GM12892 (cell line): ENCODE measurements around the gene CDHR3.
"Not testable (repeated sequence)": the region's sequence is repeated elsewhere in the genome, so short reads cannot be mapped to it uniquely, and the experiment has no call there.

ENCODE experiments used
- DNase-seq: peaks from one replicate; pipeline ENCODE4 v3.0.0; 2011; ENCODE audit not compliant: insufficient read length
- FAIRE-seq: peaks from 2 replicates; lab custom pipeline; 2011; peaks lifted over from hg19 to GRCh38; lab: Jason Lieb, UNC
- POLR2A ChIP-seq: IDR thresholded peaks from 2 replicates; pipeline ENCODE4 v1.6.1; 2011; ENCODE audit warnings: low read depth, low read length, control low read depth
- POLR2AphosphoS5 ChIP-seq: IDR thresholded peaks from 2 replicates; pipeline ENCODE4 v1.6.1; 2011; ENCODE audit warnings: low read depth, low read length, control low read depth
- TAF1 ChIP-seq: IDR thresholded peaks from 2 replicates; pipeline ENCODE4 v1.6.1; 2011; ENCODE audit warnings: low read depth, mild to moderate bottlenecking, control low read depth, low read length, borderline replicate concordance

The CDHR3 gene

DNA sequence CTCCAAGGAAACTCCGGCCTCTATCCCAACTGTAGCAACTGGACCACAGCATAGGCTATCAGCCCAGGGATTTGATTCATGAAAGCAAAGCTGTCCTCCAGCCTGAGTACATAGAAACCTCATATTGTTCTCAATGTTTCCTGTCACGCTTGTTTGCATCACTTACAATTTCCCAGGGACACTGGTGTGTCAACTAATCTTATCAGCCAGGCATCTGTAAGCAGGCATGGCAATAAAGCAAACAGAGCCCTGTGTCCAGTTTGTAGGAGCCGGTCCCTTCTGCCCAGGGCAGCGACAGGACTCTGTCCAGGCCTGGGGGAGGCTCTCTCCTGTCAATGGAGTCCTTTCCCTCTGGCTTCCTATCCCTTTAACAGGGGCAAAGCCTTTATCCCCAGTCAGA lies 23.0 kb upstream of the CDHR3 start:
- no peak for TF ChIP-seq POLR2AphosphoS5
- TF ChIP-seq TAF1 = no peak
- no peak for TF ChIP-seq POLR2A
- DNase-seq (no peak), FAIRE-seq (no peak)

DNA sequence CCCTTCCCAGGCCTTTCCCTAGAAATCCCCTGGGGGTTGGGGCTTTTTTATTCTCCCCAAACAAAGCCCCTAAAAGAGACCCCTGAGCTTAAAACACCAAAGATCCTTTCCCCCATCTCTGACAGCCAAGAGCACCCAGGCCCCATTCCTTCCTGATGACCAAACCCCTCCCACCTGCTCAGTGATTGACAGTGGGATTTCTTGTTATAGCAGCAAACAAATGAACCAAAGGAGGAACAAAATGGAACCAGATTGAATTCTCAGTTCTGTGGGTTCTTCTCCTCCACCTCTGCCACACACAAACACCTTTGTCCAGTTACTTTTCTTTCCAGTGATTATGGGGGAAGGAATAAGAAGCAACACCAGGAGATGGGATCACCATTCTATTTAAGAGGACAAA lies 21.5 kb upstream of the CDHR3 start:
- DNase-seq (no peak), FAIRE-seq (no peak)
- no peak for TF ChIP-seq POLR2A
- no peak for TF ChIP-seq POLR2AphosphoS5
- TF ChIP-seq TAF1 = no peak

DNA sequence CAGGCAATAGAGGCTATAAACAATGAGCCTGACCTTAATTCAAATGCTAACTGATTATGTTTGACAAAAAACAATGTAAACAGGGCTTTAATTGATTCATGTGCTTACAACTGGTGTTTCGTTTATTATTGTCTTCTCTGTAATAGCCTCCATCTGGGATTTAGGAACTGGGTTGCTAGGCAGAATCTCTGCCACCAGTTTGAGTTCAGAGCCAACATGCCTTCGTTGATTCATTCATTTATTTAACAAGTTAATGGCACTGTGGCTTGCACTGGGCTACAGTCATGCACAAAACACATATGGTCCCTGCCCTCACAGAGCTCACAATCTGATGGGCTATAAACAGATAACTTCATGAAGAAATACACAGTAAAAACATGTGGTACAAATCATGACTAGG lies 19.6 kb upstream of the CDHR3 start:
- DNase-seq (no peak), FAIRE-seq (no peak)
- TF ChIP-seq TAF1 (no peak), POLR2A (no peak), POLR2AphosphoS5 (no peak)

DNA sequence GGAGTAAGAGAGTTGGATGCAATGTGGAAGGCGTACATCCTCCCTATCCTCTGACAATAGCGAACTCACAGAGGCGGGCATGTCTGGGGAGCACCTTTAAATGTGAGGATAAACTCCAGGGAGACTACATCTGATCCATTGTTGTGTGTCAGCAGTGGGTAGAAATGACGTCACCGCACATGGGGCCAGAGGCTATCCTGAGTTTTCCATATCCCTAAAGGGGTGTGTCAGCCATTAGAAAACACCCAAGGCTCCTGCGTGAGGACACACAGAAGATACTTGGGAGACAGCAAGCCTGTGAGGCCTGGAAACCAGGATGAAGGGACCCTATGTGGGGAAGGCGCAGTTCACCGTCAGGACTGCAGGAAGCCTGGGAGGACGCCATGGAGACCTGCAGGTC lies 17.2 kb upstream of the CDHR3 start:
- DNase-seq = no peak
- TF ChIP-seq POLR2AphosphoS5 (no peak), POLR2A (no peak), TAF1 (no peak)
- FAIRE-seq = no peak

DNA sequence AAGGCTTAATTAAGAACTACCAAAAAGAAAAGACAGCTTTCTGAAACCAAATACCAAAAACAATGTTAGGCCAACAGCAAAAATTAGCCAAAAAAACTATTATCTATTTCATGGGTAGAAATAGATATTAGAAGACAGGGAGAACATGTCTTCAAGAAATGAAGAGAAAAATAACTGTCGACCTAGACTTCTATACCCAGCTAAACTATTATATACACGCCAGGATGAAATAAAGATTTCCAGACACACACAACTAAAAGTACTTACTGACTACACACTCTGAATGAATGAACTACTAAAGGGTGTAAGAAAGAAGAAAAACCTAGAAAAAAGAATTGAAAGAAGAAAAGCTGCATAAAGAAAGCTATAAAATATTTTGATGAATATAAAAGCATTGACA lies 11.5 kb upstream of the CDHR3 start:
- DNase-seq (no peak), FAIRE-seq (no peak)
- TF ChIP-seq POLR2A (no peak), TAF1 (no peak), POLR2AphosphoS5 (no peak)

DNA sequence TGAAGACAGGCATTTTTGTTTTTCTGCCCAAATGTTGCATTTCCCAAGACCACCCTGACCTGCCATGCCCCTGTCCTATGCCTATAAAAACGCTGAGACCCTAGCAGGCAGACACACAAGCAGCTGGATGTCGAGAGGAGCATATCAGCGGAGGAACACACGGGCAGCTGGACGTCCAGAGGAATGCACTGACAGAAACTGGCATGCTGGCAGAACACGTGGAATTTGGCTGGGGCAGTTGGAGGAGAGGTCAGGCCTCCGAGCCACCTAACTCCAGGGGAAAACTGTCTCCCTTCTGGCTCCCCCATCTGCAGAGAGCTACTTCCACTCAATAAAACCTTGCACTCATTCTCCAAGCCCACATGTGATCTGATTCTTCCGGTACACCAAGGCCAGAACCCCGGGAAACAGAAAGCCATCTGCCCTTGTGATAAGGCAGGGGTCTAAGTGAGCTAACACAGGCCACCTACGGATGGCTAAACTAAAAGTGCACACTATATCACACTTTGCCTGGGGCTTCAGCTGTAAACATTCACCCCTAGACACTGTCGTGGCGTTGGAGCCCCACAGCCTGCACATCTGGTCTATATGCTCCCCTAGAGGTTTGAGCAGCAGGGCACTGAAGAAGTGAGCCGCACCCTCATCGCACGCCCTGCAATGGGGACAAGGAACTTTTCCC lies 10.0 kb upstream of the CDHR3 start:
- FAIRE-seq (no peak), DNase-seq (no peak)
- TF ChIP-seq TAF1 (no peak), POLR2A (no peak), POLR2AphosphoS5 (no peak)

DNA sequence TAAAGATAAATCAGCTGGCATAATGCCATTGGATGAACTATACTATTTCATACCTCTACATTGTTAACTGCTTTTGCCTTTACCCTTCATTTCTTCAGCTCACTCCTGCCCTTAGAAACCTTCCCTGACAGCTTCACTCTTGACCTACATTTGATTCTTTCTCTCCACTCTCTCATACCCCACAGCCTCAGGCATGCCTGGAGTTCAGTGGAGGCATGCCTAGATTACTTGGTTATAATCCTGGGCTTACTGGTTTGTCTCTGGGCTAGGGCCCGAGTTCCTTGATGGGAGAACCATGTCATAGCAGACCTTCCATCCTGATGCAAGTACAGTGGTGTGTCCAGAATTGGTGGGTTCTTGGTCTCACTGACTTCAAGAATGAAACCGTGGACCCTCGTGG lies 8.4 kb upstream of the CDHR3 start:
- DNase-seq (no peak), FAIRE-seq (no peak)
- no peak for TF ChIP-seq TAF1
- TF ChIP-seq POLR2AphosphoS5 = no peak
- TF ChIP-seq POLR2A = no peak

- not testable (repeated sequence) for FAIRE-seq, DNase-seq
Measured at GRCh38 chr7:105955651-105956466, 7.2 kb upstream of the CDHR3 start.

GRCh38 chr7:105958012-105958411 lies 5.1 kb upstream of the CDHR3 start:
- FAIRE-seq (no peak), DNase-seq (no peak)
- TF ChIP-seq TAF1 = no peak
- no peak for TF ChIP-seq POLR2AphosphoS5
- no peak for TF ChIP-seq POLR2A

DNA sequence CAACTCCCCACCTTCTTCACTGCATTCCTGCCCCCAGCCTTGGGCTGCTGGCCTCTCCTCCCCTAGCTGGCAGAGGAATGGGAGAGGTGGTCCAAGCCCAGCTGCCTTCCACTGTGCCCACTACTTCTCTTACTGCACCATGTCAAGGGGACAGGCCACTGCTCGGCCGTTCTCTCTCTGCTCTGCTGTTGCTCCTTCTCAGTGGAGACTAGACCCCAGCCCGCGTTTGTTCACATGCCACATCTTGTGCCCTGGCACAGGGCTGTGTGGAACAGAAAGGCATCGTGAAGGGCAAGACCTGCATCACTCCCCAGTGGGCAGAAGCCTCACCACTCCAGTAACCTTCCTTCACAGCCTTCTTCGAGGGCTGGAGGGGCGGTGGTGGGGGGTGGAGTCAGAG lies 711 bp upstream of the CDHR3 start:
- DNase-seq (no peak), FAIRE-seq (no peak)
- TF ChIP-seq POLR2AphosphoS5 (no peak), POLR2A (no peak), TAF1 (no peak)

GRCh38 chr7:105971845-105972244 lies 8.8 kb downstream of the CDHR3 start:
- DNase-seq = no peak
- FAIRE-seq = no peak
- no peak for TF ChIP-seq POLR2AphosphoS5
- no peak for TF ChIP-seq TAF1
- TF ChIP-seq POLR2A = no peak

- DNase-seq (no peak), FAIRE-seq (no peak)
Measured at GRCh38 chr7:105972276-105972675, 9.2 kb downstream of the CDHR3 start.

More at GRCh38 chr7:105972276-105972675, 9.2 kb downstream of the CDHR3 start:
- no peak for TF ChIP-seq POLR2A
